ENCODE data around the gene CCDC47.
"Not testable (repeated sequence)": the region's sequence is repeated elsewhere in the genome, so short reads cannot be mapped to it uniquely, and the experiment has no call there.

Gene CCDC47

GRCh38 chr17:63722403-63722802 is 51.0 kb downstream of the CCDC47 start:
- TF ChIP-seq CTCF (IDR thresholded peaks at IDR 0.05; ENCODE audit: control extremely low read depth, extremely low read depth, low read depth, missing control alignments): no peak
- CTCF ChIA-PET: interaction anchor here (0.7 to 4.1 kb wide), 5 partner anchors 12 to 143 kb away, joined by 3 to 13 read pairs (median 5); no protein-coding TSS in a partner anchor
- POLR2A ChIA-PET: interaction anchor here (1.1 kb wide), 1 partner anchor 51 kb away, joined by 4 read pairs; the partner anchor contains the start of genes CCDC47 and DDX42
- DNase-seq (ENCODE audit: extremely low spot score): no peak

GRCh38 chr17:63720194-63720593 is 53.2 kb downstream of the CCDC47 start:
- CTCF ChIA-PET: interaction anchor here (4.1 kb wide), 1 partner anchor 10 kb away, joined by 13 read pairs; no protein-coding TSS in a partner anchor
- POLR2A ChIA-PET: interaction anchor here (0.6 to 0.7 kb wide), 2 partner anchors 13 to 26 kb away, joined by 4 to 7 read pairs; no protein-coding TSS in a partner anchor

GRCh38 chr17:63718988-63719387 is 54.4 kb downstream of the CCDC47 start:
- CTCF ChIA-PET: interaction anchor here (1.0 to 4.1 kb wide), 3 partner anchors 9 to 17 kb away, joined by 3 to 13 read pairs (median 4); no protein-coding TSS in a partner anchor

More at GRCh38 chr17:63720194-63720593, 53.2 kb downstream of the CCDC47 start:
- not testable (repeated sequence) for DNase-seq (ENCODE audit: extremely low spot score)

GRCh38 chr17:63716426-63716825 is 57.0 kb downstream of the CCDC47 start:
- TF ChIP-seq CTCF (IDR thresholded peaks at IDR 0.05; ENCODE audit: control extremely low read depth, extremely low read depth, low read depth, missing control alignments): no peak
- POLR2A ChIA-PET: no interaction called here
- DNase-seq (ENCODE audit: extremely low spot score): no peak
- CTCF ChIA-PET: interaction anchor here (1.0 kb wide), 1 partner anchor 15 kb away, joined by 3 read pairs; no protein-coding TSS in a partner anchor

More at GRCh38 chr17:63718988-63719387, 54.4 kb downstream of the CCDC47 start:
- no peak for DNase-seq (ENCODE audit: extremely low spot score)
- POLR2A ChIA-PET: interaction anchor here (0.6 to 0.9 kb wide), 2 partner anchors 12 to 54 kb away, joined by 3 read pairs; partner anchors contain the start of gene CCDC47
- TF ChIP-seq CTCF (IDR thresholded peaks at IDR 0.05; ENCODE audit: control extremely low read depth, extremely low read depth, low read depth, missing control alignments): no peak

GRCh38 chr17:63714550-63715277 is 58.7 kb downstream of the CCDC47 start:
- no peak for DNase-seq (ENCODE audit: extremely low spot score)
- ChIA-PET POLR2A (interaction anchor here (1.2 kb wide), 1 partner anchor 14 kb away, joined by 3 read pairs; the partner anchor contains the start of gene LIMD2), CTCF (interaction anchor here (1.3 to 1.5 kb wide), 3 partner anchors 9 to 24 kb away, joined by 3 to 5 read pairs (median 5); no protein-coding TSS in a partner anchor)
- no peak for TF ChIP-seq CTCF (IDR thresholded peaks at IDR 0.05; ENCODE audit: control extremely low read depth, extremely low read depth, low read depth, missing control alignments)

GRCh38 chr17:63709110-63709509 is 64.3 kb downstream of the CCDC47 start:
- POLR2A ChIA-PET: no interaction called here
- DNase-seq (ENCODE audit: extremely low spot score): no peak
- CTCF ChIA-PET: interaction anchor here (1.8 to 3.2 kb wide), 4 partner anchors 9 to 283 kb away, joined by 4 to 15 read pairs (median 10); no protein-coding TSS in a partner anchor
- no peak for TF ChIP-seq CTCF (IDR thresholded peaks at IDR 0.05; ENCODE audit: control extremely low read depth, extremely low read depth, low read depth, missing control alignments)
